Measurements from ENCODE around the gene ADCY10.
"Not testable (repeated sequence)": the region's sequence is repeated elsewhere in the genome, so short reads cannot be mapped to it uniquely, and the experiment has no call there.

The ADCY10 gene

DNA sequence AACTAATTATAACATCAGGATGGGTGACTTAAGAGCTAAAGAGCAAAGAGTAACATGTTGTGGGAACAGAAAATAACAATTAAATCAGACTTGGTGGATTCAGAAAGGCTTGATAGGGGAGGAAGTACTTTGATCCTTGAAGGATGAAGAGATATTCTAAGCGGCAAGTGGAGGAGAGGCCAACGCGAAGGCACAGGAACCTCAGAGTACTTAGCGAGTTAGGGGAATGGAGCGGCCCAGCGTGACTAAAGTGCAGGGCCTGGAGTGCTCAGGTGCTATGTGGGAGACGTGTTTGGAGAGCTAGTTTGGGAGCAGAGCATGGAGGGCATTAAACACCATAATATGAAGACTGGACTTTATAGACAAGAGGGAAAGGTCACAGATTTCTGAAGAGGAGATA is 64.3 kb downstream of the ADCY10 start:
- DNase-seq (ENCODE audit: low spot score), result no peak

DNA sequence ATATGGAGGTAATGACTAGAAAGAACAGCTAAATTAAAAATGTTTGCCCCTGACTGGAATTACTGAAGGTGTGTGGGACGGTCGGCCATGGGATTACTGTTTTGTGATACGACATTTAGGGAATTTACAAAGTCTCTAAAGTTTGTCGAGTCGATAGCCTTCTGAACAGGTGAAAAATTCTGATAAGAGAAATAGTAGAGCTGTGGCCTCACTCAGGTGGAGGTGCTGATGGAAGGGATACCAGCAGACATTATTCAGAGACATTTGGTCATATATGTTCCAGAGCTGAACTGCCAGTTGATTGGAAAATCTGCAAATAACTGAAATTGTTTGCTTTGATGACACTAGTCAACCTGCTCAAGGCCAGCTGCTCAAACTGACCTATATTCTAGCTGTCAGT is 71.1 kb downstream of the ADCY10 start:
- DNase-seq (ENCODE audit: low spot score), result no peak

DNA sequence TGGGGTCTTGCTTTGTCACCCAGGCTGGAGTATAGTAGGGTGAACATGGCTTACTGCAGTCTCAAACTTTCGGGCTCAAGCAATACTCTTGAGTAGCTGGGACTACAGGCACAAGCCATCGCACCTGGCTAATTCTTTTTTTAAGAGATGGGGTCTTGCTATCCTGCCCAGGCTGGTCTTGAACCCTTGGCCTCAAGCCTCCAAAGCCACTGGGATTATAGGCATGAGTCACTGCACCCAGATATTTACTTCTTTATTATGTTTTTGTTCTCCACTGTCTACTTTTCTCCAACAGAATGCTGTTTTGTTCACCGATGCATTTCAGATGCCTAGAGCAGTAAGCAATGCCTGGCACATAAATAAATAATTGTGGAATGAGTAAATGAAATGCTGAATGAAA is 72.4 kb downstream of the ADCY10 start:
- no peak for DNase-seq (ENCODE audit: low spot score)

DNA sequence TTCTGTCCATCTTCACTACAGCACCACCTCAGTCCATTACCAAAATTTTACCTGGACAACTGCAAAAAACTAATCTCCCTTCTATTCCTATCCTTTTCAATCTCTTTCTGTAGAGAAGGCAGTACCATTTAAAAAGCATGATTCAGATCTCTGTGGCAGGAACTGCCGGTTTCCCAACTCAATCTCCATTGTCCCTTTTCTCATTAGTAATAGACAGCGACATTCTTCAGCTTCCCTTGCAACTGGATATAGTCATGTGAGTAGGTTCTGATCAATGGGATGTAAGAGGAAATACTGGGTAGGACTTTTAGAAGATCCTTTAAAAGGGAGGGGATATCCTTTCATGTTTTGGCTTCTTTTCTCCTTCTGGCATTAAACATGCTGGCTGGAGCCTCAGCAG is 74.9 kb downstream of the ADCY10 start:
- DNase-seq (ENCODE audit: low spot score), result no peak

DNA sequence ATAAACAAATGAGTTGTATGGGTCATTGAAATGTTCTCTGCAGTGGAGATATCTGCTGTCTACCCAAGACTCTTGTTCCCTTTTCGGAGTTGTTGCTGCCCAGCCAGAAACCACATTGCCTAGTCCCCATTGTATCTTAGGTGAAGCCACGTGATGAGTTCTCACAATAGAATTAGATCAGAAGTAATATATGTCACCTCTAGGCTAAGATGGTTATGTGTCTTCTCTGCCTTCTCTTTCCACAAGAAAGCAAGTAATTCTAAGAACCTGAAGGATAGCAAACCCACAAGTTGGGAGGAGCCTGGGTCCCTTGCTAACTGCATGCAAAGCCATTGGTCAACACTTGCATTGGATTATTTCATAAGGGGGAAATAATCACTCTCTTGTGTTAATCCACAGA is 76.6 kb downstream of the ADCY10 start:
- no peak for DNase-seq (ENCODE audit: low spot score)

DNA sequence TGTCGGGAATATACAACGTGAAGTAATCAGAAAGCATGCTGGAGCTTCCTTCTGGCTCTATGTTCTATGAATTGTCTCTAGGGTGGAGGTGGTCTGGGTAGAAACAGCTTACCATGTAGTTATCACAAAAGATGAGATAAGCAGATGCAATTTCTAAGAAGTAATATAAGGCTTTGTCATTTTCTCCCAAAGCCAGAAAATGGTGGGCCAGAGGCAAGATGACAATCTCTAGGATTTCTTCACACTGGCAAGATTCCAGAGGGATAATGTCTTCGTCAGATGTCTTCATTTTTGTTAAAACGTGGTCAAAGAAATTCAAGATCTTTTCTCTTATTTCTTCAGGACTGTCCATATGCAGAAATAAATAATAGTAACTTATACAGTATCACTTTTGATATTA is 77.7 kb downstream of the ADCY10 start:
- DNase-seq (ENCODE audit: low spot score), result no peak

DNA sequence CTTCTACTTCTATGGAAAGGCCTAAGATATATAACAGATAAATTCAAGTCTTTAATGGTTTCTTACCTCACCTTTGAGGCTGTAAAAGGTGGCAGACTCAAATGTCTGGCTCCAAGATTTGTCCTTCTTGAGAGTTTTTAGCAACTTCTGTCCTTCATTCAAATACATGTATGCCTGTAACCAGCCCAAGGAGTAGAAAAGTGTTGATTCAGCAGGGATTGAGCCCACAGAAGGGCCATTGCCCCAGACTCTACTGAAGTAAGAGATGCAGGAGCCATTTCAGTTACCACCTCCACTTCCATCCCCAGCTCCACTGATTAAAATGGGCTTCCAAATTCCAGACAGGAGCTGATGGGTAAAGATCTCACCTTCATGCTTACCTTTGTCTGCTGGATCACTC is 80.0 kb downstream of the ADCY10 start:
- DNase-seq (ENCODE audit: low spot score), result no peak

DNA sequence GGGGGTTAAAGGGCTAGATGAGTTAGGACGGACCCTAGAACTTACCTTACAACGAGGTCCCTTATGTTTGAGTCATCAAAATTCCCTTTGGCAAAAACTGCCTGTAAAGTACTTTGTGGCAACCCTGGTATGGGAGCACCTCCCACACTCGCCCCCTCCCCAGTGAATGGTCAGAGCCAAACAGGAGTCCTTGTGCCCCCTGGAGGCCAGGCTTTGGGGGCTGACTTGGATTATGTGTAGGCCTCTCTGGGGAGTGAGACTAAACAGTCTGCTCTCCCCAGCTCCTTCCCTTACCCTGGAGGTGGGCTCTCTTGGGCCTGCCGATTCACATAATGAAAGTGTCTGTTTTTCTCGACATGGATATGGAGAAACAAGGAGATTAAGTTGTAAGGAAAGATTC is 81.2 kb downstream of the ADCY10 start:
- DNase-seq (ENCODE audit: low spot score), result no peak

DNA sequence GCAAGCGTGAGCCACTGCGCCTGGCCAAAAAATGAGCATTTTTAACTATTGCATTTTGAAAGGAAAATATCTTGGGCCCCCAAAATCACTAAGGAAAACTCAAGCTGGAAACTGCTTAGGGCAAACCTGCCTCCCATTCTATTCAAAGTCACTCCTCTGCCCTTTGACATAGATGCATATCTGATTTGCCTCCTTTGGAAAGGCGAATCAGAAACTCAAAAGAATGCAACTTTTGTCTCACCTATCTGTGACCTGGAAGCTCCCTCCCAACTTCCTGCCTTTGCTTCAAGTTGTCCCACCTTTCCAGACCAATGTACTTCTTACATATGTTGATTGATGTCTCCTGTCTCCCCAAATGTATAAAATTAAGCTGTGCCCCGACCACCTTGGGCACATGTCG is 83.3 kb downstream of the ADCY10 start:
- DNase-seq (ENCODE audit: low spot score), result not testable (repeated sequence)

DNA sequence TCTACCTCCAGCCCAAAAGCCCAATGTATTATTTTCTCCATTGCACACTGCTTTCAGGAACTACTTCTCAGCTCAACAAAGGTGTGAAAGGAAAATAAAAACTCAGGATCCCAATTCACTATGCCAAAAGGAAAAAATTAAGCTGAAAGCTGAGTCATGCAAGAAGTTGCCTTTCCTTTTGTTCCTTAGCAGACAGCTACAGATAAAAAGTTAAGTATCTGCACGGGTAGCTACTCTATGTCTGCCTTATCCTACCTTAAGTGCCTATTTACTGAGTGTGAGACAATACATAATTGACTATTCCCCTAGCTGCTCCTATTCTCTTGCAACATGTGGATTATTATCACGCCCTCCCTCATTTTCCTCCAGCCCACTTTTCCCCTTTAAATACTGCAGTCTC is 84.1 kb downstream of the ADCY10 start:
- DNase-seq (ENCODE audit: low spot score), result no peak

DNA sequence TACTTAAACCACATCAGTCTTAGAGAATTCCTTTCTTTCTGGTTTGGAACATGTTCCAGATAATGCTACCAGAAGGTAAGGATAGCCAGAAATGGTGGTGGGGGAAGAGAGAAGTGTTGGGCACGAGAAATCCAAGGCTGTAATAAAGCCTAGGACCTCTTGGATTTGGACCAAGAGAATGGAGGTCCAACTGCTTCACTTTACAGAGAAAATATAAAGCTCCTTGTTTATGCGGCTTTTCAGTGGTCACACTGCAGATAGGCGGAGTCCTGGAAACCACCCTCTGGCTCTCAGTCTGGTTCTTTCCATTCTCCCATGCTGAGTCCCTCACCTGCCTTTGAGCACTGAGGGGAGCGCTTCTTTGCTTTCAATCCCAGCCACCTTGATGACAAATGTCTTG is 87.8 kb downstream of the ADCY10 start:
- no peak for DNase-seq (ENCODE audit: low spot score)

DNA sequence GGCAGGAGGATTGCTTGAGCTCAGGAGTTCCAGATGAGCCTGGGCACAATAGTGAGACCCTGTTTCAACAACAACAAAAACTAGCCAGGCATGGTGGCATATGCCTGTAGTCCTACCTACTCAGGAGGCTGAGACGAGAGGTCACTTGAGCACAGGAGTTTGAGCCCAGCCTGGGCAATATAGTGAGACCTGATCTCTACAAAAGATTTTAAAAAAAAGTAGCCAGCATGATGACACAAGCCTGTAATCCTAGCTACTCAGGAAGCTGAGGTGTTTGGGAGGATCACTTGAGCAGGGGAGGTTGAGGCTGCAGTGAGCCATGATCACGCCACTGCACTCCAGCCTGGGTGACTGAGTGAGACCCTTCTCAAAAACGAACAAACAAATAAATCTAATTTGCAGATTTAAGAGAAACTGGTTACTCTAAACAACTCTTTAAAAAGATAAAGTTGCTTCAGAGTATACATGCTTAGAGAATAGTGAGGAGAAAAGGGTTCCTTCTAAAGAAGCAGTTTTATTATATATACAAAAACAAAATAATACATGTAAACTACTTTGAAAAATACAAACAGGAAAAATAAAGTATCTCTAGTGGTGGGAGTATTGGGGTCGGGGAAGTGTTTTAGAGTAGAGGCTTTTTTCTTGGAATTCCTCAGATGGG is 88.4 kb downstream of the ADCY10 start:
- DNase-seq (ENCODE audit: low spot score), result no peak

DNA sequence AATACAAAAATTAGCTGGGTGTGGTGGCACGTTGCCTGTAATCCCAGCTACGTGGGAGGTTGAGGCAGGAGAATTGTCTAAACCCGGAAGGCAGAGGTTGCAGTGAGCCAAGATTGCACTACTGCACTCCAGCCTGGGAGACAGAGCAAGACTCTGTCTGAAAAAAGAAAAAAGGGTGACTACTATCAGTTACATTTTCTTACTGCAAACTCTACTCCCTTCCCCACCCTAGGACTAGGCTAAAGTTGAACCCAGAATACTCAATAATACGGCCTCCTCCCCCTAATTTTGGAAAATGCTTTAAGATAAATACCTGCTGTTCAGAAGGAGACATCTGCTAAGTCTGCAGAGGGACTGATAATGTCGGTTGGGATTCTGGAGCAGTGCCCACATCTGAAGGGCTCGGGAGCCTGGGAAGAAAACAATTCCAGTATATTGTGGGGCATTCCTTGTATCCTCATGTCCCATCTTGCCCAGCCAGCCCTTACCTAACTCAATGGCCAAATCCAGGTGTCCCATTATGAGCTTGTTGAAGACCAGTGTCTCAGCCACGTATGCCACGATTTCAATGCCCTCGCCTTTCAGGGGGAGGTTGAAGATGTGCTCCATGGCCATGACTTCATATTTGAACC is 89.7 kb downstream of the ADCY10 start:
- no peak for DNase-seq (ENCODE audit: low spot score)

DNA sequence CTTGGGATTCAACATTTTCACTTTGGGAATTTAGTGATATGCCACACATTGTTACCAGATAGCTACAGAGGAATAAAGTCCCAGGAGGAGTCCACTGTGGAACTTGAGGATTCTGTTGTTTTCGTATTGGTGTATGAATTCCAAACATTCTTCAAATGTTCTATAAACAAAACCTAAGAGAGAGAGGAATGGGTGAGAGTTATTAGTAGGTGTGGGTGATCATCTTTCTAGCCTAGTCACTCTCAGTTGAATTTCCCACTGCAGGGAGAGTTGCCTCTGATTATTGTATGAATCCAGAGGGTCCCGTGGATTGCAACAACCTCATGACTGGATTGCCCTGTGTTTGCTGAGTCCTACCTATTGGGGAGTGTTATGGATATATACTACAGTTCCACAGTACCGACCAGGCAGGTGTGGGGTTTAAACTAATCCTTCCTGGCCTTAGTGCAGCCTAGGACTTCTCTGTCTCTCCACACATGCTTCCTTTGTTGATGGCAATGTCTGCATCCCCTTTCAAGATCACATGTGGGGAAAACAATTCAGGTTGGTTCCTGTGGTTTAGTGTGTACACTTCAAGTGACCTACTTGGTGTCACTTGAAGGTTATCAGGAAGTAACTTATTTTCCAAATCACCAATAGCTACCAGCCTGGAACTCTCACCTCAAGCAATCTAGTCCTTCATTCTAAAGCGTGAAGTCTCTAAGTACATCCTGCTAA is 91.8 kb downstream of the ADCY10 start:
- DNase-seq (ENCODE audit: low spot score), result no peak

DNA sequence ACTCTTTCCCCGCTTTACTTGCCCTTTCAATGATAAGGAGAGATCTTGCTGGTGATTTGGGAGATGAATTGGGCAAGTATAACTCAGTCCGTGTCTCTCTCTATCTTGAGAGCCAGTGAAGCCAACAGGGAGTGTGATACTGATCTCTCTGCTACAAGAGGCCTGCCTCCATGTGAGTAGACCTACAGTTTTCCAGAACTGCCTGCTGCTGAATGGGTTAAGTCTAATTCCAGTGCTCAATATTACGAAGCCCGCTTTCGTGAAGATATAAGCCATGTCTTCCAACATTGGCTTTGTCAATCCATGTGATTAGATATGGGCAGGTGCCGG is 92.6 kb downstream of the ADCY10 start:
- DNase-seq (ENCODE audit: low spot score), result no peak

DNA sequence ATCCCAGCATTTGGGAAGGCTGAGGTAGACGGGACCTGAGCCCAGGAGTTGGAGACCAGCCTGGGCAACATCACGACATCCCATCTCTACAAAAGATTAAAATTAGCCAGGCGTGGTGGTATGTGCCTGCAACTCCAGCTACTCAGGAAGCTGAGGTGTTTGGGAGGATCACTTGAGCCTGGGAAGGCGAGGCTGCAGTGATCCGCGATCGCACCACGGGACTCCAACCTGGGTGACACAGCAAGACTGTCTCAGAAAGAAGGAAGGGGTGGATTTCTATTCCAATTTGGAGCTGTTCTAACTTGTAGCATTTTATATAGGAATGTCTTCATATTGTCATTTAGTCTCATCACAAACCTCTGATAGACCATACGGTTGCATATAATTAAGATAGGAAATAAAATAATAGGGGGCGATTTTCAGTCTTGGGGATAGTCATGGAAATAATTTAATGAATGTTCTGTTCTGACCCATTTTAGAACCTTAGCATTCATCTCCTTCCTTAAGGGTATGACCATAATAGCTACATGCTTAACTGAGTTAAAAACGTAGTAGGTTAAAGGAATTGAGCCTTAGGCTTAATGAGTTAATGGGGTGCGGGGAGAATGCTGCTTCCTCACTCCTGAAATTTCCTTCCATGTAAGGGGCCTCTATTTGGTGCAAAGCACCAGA is 93.1 kb downstream of the ADCY10 start:
- DNase-seq (ENCODE audit: low spot score), result no peak

DNA sequence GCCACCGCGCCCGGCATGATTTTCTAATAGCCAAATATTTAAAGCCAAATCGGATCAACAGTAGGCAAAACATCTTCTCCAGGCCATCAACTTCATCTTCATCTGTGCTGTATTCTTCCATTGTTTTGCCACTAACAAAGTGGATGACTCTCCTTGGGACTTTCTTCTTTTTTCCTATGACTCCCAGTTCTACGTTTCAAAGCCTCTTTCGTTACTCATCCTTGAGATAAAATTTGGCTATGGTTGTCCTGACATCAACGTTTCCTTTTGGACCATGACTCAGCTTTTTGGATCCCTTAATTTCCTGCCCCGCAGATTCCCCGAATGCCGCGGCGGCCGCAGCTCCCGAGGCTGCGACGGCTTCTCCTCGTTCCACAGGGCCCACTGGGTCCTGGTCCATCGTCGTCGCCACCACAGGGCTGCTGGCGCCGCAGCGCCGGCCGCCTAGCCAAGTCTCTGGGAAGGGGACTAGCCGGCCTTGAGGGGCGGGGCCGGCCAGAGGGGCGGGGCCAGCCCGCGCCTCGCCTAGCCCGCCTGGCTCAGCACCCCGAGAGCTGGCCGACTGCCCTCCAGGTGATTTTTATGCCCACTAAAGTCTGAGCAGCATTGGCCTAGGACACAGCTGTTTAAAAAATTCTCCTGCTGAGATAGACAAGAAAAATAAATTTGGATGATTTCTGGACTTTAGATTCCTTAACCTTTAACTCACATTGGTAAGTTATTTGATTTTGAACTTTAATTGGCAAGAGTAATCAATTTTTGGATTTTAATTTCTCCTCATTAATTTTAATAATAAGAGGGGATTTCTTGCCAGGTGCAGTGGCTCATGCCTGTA is 93.9 kb downstream of the ADCY10 start:
- DNase-seq (ENCODE audit: low spot score), result no peak

DNA sequence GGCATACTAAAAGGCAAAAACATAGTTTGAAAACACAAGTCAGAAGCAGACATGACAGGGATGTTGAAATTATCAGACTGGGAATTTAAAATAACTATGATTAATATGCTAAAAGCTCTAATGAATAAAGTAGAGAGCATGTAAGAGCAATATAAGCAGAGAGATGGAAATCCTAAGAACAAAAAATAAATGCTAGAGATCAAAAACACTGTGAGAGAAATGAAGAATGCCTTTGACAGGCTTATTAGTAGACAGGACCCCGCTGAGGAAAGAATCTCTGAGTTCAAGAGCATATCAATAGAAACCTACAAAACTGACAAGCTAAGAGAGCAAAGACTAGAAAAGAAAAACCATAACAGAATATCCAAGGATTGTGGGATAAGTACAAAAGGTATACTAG is 98.3 kb downstream of the ADCY10 start:
- no peak for DNase-seq (ENCODE audit: low spot score)

DNA sequence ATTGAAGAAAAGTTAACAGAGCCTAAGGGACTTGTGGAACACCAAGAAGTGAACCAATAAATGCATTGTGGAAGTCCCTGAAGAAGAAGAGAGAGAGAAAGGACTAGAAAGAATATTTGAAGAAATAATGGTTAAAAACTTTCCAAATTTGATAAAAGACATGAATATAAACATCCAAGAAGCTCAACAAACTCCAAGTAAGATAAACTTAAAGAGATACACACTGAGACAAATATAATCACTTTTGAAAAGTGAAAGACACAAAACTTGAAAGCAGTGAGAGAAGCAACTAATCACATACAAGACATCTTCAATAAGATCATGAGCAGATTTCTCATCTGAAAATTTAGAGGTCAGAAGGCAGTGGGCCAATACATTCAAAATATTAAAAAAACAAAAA is 101.0 kb downstream of the ADCY10 start:
- no peak for DNase-seq (ENCODE audit: low spot score)

DNA sequence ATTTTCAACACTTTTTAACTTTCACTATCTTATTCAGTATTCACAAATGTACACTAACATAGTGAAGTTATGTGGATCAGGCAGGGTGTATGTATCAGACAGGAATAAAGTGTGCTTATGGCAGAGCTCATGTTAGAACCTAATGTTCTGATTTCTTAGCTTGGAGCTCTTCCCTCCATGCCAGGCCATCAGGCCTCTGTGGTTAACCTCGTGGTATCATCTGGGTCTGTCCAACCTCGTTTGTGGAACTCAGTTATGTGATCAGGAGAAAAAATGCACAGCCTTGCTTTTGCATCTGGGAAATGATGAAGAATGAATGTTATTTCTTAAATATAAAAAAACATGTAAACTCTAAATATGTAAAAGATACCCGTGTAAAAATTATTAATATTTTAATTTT is 105.2 kb downstream of the ADCY10 start:
- no peak for DNase-seq (ENCODE audit: low spot score)

DNA sequence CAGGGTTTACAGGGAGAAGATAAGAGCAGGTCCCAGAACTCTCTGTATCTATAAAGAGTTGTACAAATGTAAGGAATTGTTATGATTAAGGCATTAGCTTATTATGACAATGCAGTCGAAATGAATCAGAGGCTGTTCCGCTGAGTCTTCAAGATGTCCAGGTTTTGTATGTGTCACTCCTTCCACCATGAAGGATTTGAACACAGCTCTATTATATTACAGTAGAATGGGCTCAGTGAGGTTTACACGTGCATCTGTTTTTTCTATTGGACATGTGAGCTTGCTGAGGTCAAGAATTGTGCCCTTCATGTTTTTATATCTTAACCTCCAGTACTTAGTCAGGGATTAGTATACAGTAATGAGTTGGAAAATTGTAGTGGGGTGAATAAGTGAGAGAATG is 105.8 kb downstream of the ADCY10 start:
- no peak for DNase-seq (ENCODE audit: low spot score)

DNA sequence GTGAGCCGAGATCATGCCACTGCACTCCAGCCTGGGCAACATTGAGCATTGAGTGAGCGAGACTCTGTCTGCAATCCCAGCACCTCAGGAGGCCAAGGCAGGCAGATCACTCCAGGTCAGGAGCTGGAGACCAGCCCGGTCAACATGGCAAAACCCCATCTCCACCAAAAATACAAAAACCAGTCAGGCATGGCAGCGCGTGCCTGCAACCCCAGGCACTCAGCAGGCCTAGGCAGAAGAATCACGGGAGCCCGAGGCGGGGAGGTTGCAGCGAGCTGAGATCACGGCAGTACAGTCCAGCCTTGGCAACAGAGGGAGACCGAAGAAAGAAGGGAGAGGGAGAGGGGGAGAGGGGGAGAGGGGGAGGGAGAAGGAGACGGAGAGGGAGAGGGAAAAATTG is 107.3 kb downstream of the ADCY10 start:
- DNase-seq (ENCODE audit: low spot score), result not testable (repeated sequence)

Data from cerebellar cortex (tissue), 1 donor.